NT2/D1 (cell line): ENCODE data around the gene POLR1B.
"Not testable (repeated sequence)": the region's sequence is repeated elsewhere in the genome, so short reads cannot be mapped to it uniquely, and the experiment has no call there.

Source experiments
- DNase-seq: peaks from one replicate; pipeline ENCODE4 v3.0.0-alpha.2; 2011; ENCODE audit warnings: low read depth, low spot score
- H3K27me3 ChIP-seq: 2 replicates; pipeline ENCODE4 v1.6.0; 2011; ENCODE audit warnings: mild to moderate bottlenecking; ENCODE audit not compliant: insufficient read length, insufficient read depth
- H3K36me3 ChIP-seq: 2 replicates; pipeline ENCODE4 v1.6.1; 2011; ENCODE audit warnings: mild to moderate bottlenecking, low read length, mixed read lengths; ENCODE audit not compliant: insufficient read depth, insufficient read length
- H3K4me1 ChIP-seq: 2 replicates; pipeline ENCODE4 v1.5.1; 2011; ENCODE audit not compliant: insufficient read depth, insufficient read length
- H3K4me3 ChIP-seq: 2 replicates; pipeline ENCODE4 v1.5.1; 2011; ENCODE audit warnings: low read depth; ENCODE audit not compliant: insufficient read length
- H3K9ac ChIP-seq: 2 replicates; pipeline ENCODE4 v1.6.0; 2011; ENCODE audit warnings: low read depth; ENCODE audit not compliant: insufficient read length
- H3K9me3 ChIP-seq: 2 replicates; pipeline ENCODE4 v1.5.1; 2011; ENCODE audit warnings: mild to moderate bottlenecking, low read length; ENCODE audit not compliant: insufficient read depth
- SUZ12 ChIP-seq: IDR thresholded peaks from 2 replicates; pipeline ENCODE4 v1.6.1; 2011; ENCODE audit not compliant: insufficient read length, insufficient read depth; ENCODE audit errors: extremely low read depth
- YY1 ChIP-seq: IDR thresholded peaks from 2 replicates; pipeline ENCODE4 v1.6.1; 2011; ENCODE audit not compliant: insufficient read length, insufficient read depth
- ZNF274 ChIP-seq: IDR thresholded peaks from 2 replicates; pipeline ENCODE4 v1.6.1; 2011; ENCODE audit warnings: mild to moderate bottlenecking, low read depth, low read length

POLR1B gene

GRCh38 chr2:112516801-112517200, 25.5 kb upstream of the POLR1B start:
- H3K4me3 ChIP-seq, result no peak overlapping the region
- H3K27me3 ChIP-seq, result no peaks in the 10 kb centered on the region
- peaks cover 61% of the 10 kb centered on the region for H3K36me3 ChIP-seq
- H3K9me3 ChIP-seq, result peaks cover 11% of the 10 kb centered on the region
- DNase-seq, result no peak
- H3K4me1 ChIP-seq, result no peaks in the 10 kb centered on the region
- H3K9ac ChIP-seq, result no peak overlapping the region
- TF ChIP-seq YY1, result no peak
- TF ChIP-seq SUZ12, result no peak
- TF ChIP-seq ZNF274, result no peak

GRCh38 chr2:112518807-112519206, 23.5 kb upstream of the POLR1B start:
- no peaks in the 10 kb centered on the region for H3K4me1 ChIP-seq
- peaks cover 11% of the 10 kb centered on the region for H3K9me3 ChIP-seq
- H3K27me3 ChIP-seq, result no peaks in the 10 kb centered on the region
- TF ChIP-seq YY1 (no peak), SUZ12 (no peak), ZNF274 (no peak)
- no peak overlapping the region for H3K4me3 ChIP-seq
- H3K9ac ChIP-seq, result no peak overlapping the region
- no peak for DNase-seq
- peaks cover 71% of the 10 kb centered on the region for H3K36me3 ChIP-seq

- H3K27me3 ChIP-seq, result no peaks in the 10 kb centered on the region
- TF ChIP-seq ZNF274 (no peak), SUZ12 (no peak), YY1 (no peak)
- no peak for DNase-seq
- H3K9ac ChIP-seq, result no peak overlapping the region
- H3K4me1 ChIP-seq, result no peaks in the 10 kb centered on the region
- peaks cover 64% of the 10 kb centered on the region for H3K36me3 ChIP-seq
- no peak overlapping the region for H3K4me3 ChIP-seq
- peaks cover 6% of the 10 kb centered on the region for H3K9me3 ChIP-seq
Measured at GRCh38 chr2:112519506-112519905, 22.8 kb upstream of the POLR1B start.

DNA sequence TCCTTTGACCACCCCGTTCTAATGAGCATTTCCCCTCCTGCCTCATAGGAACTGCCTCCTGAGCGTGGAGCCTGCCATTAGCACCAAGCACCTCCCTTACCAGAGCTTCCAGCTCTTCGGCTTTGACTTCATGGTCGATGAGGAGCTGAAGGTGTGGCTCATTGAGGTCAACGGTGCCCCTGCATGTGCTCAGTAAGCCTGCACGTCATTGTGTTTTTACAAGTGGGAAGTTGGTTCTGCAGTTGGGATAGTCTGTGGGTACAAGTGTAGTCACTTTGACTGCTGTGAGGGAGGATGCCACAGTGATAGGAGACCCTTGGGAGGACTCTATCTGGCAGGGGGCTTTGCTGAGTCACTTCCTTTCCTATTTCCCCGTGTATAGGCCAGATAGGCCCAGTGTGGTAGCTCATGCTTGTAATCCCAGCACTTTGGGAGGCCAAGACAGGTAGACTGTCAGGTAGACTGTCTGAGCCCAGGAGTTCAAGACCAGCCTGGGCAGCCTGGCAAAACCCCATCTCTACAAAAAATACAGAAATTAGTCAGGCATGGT, 22.0 kb upstream of the POLR1B start:
- Histone ChIP-seq H3K9ac (no peak overlapping the region), H3K4me3 (no peak overlapping the region), H3K9me3 (no peaks in the 10 kb centered on the region), H3K27me3 (no peaks in the 10 kb centered on the region), H3K36me3 (peaks cover 63% of the 10 kb centered on the region), H3K4me1 (no peaks in the 10 kb centered on the region)
- no peak for DNase-seq
- no peak for TF ChIP-seq SUZ12
- TF ChIP-seq YY1, result no peak
- TF ChIP-seq ZNF274, result no peak

DNA sequence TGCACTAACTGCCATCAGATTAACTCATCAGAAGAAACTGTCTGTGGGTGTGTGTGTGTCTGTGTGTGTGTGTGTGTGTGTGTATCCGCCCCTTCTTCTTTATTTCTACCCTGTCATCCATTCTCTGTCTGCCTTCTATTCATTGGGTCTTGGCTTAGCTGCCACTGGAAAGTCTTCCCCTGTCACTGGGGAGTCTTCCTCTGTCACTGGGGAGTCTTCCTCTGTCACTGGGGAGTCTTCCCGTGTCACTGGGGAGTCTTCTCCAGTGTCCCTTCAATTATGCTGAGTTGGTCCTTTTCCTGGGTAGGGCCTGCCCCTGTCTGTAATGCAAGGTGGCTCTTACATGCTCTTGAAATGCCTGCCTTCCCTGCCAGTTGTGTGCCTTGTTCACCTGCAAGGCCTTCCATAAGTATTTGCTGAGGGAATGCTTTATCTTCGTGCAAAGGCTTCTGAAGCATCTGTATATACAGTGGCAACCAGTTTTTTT, 18.9 kb upstream of the POLR1B start:
- H3K9ac ChIP-seq, result no peak overlapping the region
- no peaks in the 10 kb centered on the region for H3K27me3 ChIP-seq
- no peaks in the 10 kb centered on the region for H3K4me1 ChIP-seq
- H3K36me3 ChIP-seq, result peaks cover 52% of the 10 kb centered on the region
- H3K4me3 ChIP-seq, result no peak overlapping the region
- DNase-seq, result no peak
- no peaks in the 10 kb centered on the region for H3K9me3 ChIP-seq
- TF ChIP-seq YY1, result no peak

DNA sequence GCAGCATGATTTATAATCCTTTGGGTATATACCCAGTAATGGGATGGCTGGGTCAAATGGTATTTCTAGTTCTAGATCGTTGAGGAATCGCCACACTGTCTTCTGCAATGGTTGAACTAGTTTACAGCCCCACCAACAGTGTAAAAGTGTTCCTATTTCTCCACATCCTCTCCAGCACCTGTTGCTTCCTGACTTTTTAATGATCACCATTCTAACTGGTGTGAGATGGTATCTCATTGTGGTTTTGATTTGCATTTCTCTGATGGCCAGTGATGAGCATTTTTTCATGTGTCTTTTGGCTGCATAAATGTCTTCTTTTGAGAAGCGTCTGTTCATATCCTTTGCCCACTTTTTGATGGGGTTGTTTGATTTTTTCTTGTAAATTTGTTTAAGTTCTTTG, 18.0 kb upstream of the POLR1B start:
- H3K36me3 ChIP-seq, result peaks cover 55% of the 10 kb centered on the region
- H3K27me3 ChIP-seq, DNase-seq, H3K9ac ChIP-seq, H3K4me3 ChIP-seq, H3K4me1 ChIP-seq, H3K9me3 ChIP-seq: not testable (repeated sequence)

GRCh38 chr2:112528541-112528940, 13.7 kb upstream of the POLR1B start:
- H3K4me3 ChIP-seq, result no peak overlapping the region
- TF ChIP-seq SUZ12 (no peak), YY1 (no peak), ZNF274 (no peak)
- H3K4me1 ChIP-seq, result peaks cover 10% of the 10 kb centered on the region
- H3K36me3 ChIP-seq, result peaks cover 42% of the 10 kb centered on the region
- no peak for DNase-seq
- H3K9ac ChIP-seq, result no peak overlapping the region
- H3K9me3 ChIP-seq, result no peaks in the 10 kb centered on the region
- H3K27me3 ChIP-seq, result no peaks in the 10 kb centered on the region

GRCh38 chr2:112529757-112530156, 12.5 kb upstream of the POLR1B start:
- Histone ChIP-seq H3K9me3 (no peaks in the 10 kb centered on the region), H3K36me3 (peaks cover 41% of the 10 kb centered on the region), H3K27me3 (no peaks in the 10 kb centered on the region), H3K4me1 (peaks cover 10% of the 10 kb centered on the region), H3K4me3 (no peak overlapping the region), H3K9ac (no peak overlapping the region)
- TF ChIP-seq YY1, result no peak
- TF ChIP-seq SUZ12, result no peak
- no peak for TF ChIP-seq ZNF274
- DNase-seq, result no peak
